OCI-LY1 (cell line): ENCODE measurements around the gene BCL11A.

Experiments
- H2AFZ ChIP-seq: fragments of 200-600 bp; sonication (generic), shearing (Covaris generic); 2 replicates; pipeline ENCODE4 v1.6.0; 2014; ENCODE audit warnings: antibody characterized with exemption, mild to moderate bottlenecking, low read length
- H3F3A ChIP-seq: fragments of 200-600 bp; sonication (generic), shearing (Covaris generic); 2 replicates; pipeline ENCODE4 v1.6.0; 2014; ENCODE audit warnings: mild to moderate bottlenecking, antibody characterized with exemption, low read length, moderate library complexity; ENCODE audit not compliant: insufficient read depth
- H3K27ac ChIP-seq: fragments of 200-600 bp; sonication (generic); 2 replicates; pipeline ENCODE4 v1.5.1; 2014; ENCODE audit warnings: low read length, mixed run types, mild to moderate bottlenecking, low read depth; ENCODE audit not compliant: poor library complexity, severe bottlenecking
- H3K27me3 ChIP-seq: fragments of 200-600 bp; sonication (generic); 2 replicates; pipeline ENCODE4 v1.6.0; 2014; ENCODE audit warnings: antibody characterized with exemption, mild to moderate bottlenecking, low read length, moderate library complexity; ENCODE audit not compliant: insufficient read depth
- H3K36me3 ChIP-seq: fragments of 200-600 bp; sonication (generic); 2 replicates; pipeline ENCODE4 v1.6.1; 2014; ENCODE audit warnings: mild to moderate bottlenecking, antibody characterized with exemption, low read length, moderate library complexity, mixed read lengths; ENCODE audit not compliant: insufficient read depth
- H3K4me1 ChIP-seq: fragments of 200-600 bp; sonication (generic); 2 replicates; pipeline ENCODE4 v1.5.1; 2014; ENCODE audit warnings: mild to moderate bottlenecking, low read length, moderate library complexity; ENCODE audit not compliant: insufficient read depth, severe bottlenecking
- H3K4me2 ChIP-seq: fragments of 200-600 bp; sonication (generic), shearing (Covaris generic); 2 replicates; pipeline ENCODE4 v1.6.1; 2014; ENCODE audit warnings: low read length
- H3K4me3 ChIP-seq: fragments of 200-600 bp; sonication (generic); 2 replicates; pipeline ENCODE4 v1.5.1; 2014; ENCODE audit warnings: low read length, low read depth, mild to moderate bottlenecking, mixed read lengths; ENCODE audit not compliant: poor library complexity, severe bottlenecking
- H3K79me2 ChIP-seq: fragments of 200-600 bp; shearing (Covaris generic); 2 replicates; pipeline ENCODE4 v1.6.1; 2016; ENCODE audit warnings: mixed run types, low read length, mixed read lengths; ENCODE audit not compliant: insufficient read depth
- H3K9ac ChIP-seq: fragments of 200-600 bp; sonication (generic), shearing (Covaris generic); 2 replicates; pipeline ENCODE4 v1.6.1; 2014; ENCODE audit warnings: mild to moderate bottlenecking, low read length, mixed read lengths
- H3K9me2 ChIP-seq: fragments of 200-600 bp; sonication (generic), shearing (Covaris generic); 2 replicates; pipeline ENCODE4 v1.6.1; 2014; ENCODE audit warnings: low read depth, mild to moderate bottlenecking, low read length, mixed read lengths
- H3K9me3 ChIP-seq: fragments of 200-600 bp; shearing (Covaris generic); 2 replicates; pipeline ENCODE4 v1.6.1; 2014; ENCODE audit warnings: low read length, mixed read lengths
- H4K20me1 ChIP-seq: fragments of 200-600 bp; sonication (generic), shearing (Covaris generic); 2 replicates; pipeline ENCODE4 v1.6.0; 2016; ENCODE audit warnings: mild to moderate bottlenecking, low read length; ENCODE audit not compliant: insufficient read depth
- CTCF ChIP-seq: fragments of 200-600 bp; sonication (generic), shearing (Covaris generic); IDR thresholded peaks from 2 replicates; pipeline ENCODE4 v1.5.1; 2017; ENCODE audit warnings: mild to moderate bottlenecking, antibody characterized with exemption, low read length, moderate library complexity, mixed read lengths
- EZH2 ChIP-seq: fragments of 200-600 bp; sonication (generic), shearing (Covaris generic); IDR thresholded peaks from 2 replicates; pipeline ENCODE4 v1.8.0; 2017; ENCODE audit warnings: borderline replicate concordance, mixed run types, mild to moderate bottlenecking, antibody characterized with exemption, low read length, moderate library complexity, mixed read lengths

The BCL11A gene

GRCh38 chr2:60595953-60596352 is 42.5 kb upstream of the BCL11A start:
- H3K4me2 ChIP-seq = no peak overlapping the region
- no peaks in the 10 kb centered on the region for H3K9me2 ChIP-seq
- TF ChIP-seq EZH2 (no peak), CTCF (no peak)
- H3K27ac ChIP-seq = no peak overlapping the region
- no peaks in the 10 kb centered on the region for H3K4me1 ChIP-seq
- no peaks in the 10 kb centered on the region for H4K20me1 ChIP-seq
- H3K4me3 ChIP-seq = no peak overlapping the region
- no peak overlapping the region for H3K9ac ChIP-seq
- H3F3A ChIP-seq = no peaks in the 10 kb centered on the region
- H2AFZ ChIP-seq = no peak overlapping the region
- no peaks in the 10 kb centered on the region; the same call in 1 of the 2 replicates for H3K27me3 ChIP-seq
- H3K9me3 ChIP-seq = peaks cover 9% of the 10 kb centered on the region
- H3K79me2 ChIP-seq = no peaks in the 10 kb centered on the region
- no peaks in the 10 kb centered on the region for H3K36me3 ChIP-seq

- no peak overlapping the region for H2AFZ ChIP-seq
- peaks cover 7% of the 10 kb centered on the region for H3K9me3 ChIP-seq
- no peaks in the 10 kb centered on the region for H3F3A ChIP-seq
- no peak overlapping the region for H3K9ac ChIP-seq
- no peak for TF ChIP-seq CTCF
- TF ChIP-seq EZH2 = no peak
- no peaks in the 10 kb centered on the region for H3K36me3 ChIP-seq
- no peaks in the 10 kb centered on the region for H3K9me2 ChIP-seq
- no peaks in the 10 kb centered on the region for H3K79me2 ChIP-seq
- no peaks in the 10 kb centered on the region for H4K20me1 ChIP-seq
- H3K27me3 ChIP-seq = no peaks in the 10 kb centered on the region
- no peaks in the 10 kb centered on the region for H3K4me1 ChIP-seq
- no peak overlapping the region for H3K4me2 ChIP-seq
- H3K4me3 ChIP-seq = no peak overlapping the region
- H3K27ac ChIP-seq = no peak overlapping the region
Measured at GRCh38 chr2:60589104-60589503, 35.6 kb upstream of the BCL11A start.

GRCh38 chr2:60586081-60586480 is 32.6 kb upstream of the BCL11A start:
- no peaks in the 10 kb centered on the region for H3K9me2 ChIP-seq
- H3K9ac ChIP-seq = no peak overlapping the region
- no peak overlapping the region for H3K27ac ChIP-seq
- H3K4me3 ChIP-seq = no peak overlapping the region
- H4K20me1 ChIP-seq = no peaks in the 10 kb centered on the region
- H3F3A ChIP-seq = no peaks in the 10 kb centered on the region
- no peak overlapping the region for H3K4me2 ChIP-seq
- no peaks in the 10 kb centered on the region for H3K9me3 ChIP-seq
- H3K36me3 ChIP-seq = no peaks in the 10 kb centered on the region
- TF ChIP-seq EZH2 (no peak), CTCF (no peak)
- no peak overlapping the region for H2AFZ ChIP-seq
- 0 out of 2 replicates have a peak, but pooled peaks cover 4% of the 10 kb centered on the region for H3K27me3 ChIP-seq
- H3K4me1 ChIP-seq = peaks cover 4% of the 10 kb centered on the region
- H3K79me2 ChIP-seq = no peaks in the 10 kb centered on the region
